Neutrophil (primary cell): ENCODE results near the gene ANKRD44.
A peak's percentile ranks its signal among the peaks of the same experiment; 100 is the strongest.

ENCODE experiments used
- H3K27ac ChIP-seq: fragments of 200-600 bp; sonication (generic); 2 replicates; pipeline ENCODE4 v1.5.1; 2016; ENCODE audit warnings: mild to moderate bottlenecking, moderate library complexity
- H3K27me3 ChIP-seq: fragments of 200-600 bp; sonication (generic); 2 replicates; pipeline ENCODE4 v1.6.0; 2016; ENCODE audit warnings: mild to moderate bottlenecking
- H3K36me3 ChIP-seq: fragments of 200-600 bp; sonication (generic); 2 replicates; pipeline ENCODE4 v1.5.1; 2017
- H3K4me1 ChIP-seq, 2 experiments: fragments of 200-600 bp in 1 of 2; sonication (generic) in 1 of 2; 1 replicate in 1 of 2; 2 replicates in 1 of 2; pipeline versions ENCODE4 v1.5.1 to v1.6.1; 2013 to 2016; ENCODE audit warnings: low read depth in 1 of 2, low read length in 1 of 2, mild to moderate bottlenecking in 1 of 2, moderate library complexity in 1 of 2; ENCODE audit not compliant: control insufficient read depth in 1 of 2, insufficient read depth in 1 of 2
- H3K4me3 ChIP-seq, 2 experiments: fragments of 200-600 bp in 1 of 2; sonication (generic) in 1 of 2; 1 replicate in 1 of 2; 2 replicates in 1 of 2; pipeline ENCODE4 v1.5.1; 2013 to 2016; ENCODE audit warnings: low read depth in 1 of 2, low read length in 1 of 2, mild to moderate bottlenecking in 1 of 2, moderate library complexity in 1 of 2
- H3K9me3 ChIP-seq: fragments of 200-600 bp; sonication (generic); 2 replicates; pipeline ENCODE4 v1.5.1; 2016
- TF ChIP-seq, protein P1 (sequence below): fragments of 200-600 bp; sonication (generic); IDR thresholded peaks from 2 replicates; pipeline ENCODE4 v1.5.1; 2016; ENCODE audit warnings: antibody characterized with exemption

The ANKRD44 gene

DNA sequence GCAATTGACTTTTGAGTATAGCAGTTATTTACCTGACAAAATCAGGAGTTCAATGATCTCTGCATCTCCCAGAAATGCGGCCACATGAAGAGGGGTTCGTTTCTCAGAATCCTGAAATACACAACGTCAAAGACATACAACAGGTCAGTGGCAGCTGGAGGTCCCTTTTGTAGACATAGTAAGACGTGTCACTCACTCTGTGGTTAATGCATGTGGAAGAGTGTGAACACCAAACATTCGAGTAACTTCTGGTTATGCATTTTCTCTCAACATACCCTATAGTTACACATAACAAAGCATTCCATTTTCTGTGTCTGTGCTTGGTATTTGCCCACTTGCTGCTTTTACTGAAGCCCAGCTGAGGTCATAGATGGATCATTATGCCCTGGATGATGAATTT, 163.6 kb downstream of the ANKRD44 start:
- H3K36me3 ChIP-seq = peaks cover 10% of the 10 kb centered on the region
- TF ChIP-seq, protein P1, sequence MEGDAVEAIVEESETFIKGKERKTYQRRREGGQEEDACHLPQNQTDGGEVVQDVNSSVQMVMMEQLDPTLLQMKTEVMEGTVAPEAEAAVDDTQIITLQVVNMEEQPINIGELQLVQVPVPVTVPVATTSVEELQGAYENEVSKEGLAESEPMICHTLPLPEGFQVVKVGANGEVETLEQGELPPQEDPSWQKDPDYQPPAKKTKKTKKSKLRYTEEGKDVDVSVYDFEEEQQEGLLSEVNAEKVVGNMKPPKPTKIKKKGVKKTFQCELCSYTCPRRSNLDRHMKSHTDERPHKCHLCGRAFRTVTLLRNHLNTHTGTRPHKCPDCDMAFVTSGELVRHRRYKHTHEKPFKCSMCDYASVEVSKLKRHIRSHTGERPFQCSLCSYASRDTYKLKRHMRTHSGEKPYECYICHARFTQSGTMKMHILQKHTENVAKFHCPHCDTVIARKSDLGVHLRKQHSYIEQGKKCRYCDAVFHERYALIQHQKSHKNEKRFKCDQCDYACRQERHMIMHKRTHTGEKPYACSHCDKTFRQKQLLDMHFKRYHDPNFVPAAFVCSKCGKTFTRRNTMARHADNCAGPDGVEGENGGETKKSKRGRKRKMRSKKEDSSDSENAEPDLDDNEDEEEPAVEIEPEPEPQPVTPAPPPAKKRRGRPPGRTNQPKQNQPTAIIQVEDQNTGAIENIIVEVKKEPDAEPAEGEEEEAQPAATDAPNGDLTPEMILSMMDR = no peak
- H3K4me1 ChIP-seq = peaks cover 60 to 69% of the 10 kb centered on the region in 2 experiments
- H3K9me3 ChIP-seq = no peaks in the 10 kb centered on the region
- peak overlapping the region; percentile 76 for H3K27ac ChIP-seq
- no peaks in the 10 kb centered on the region for H3K27me3 ChIP-seq
- no peak overlapping the region for H3K4me3 ChIP-seq

- peak overlapping the region in 1 of 2 experiments; percentile 16 for H3K4me3 ChIP-seq
- peaks cover 10% of the 10 kb centered on the region for H3K36me3 ChIP-seq
- H3K27ac ChIP-seq = peak overlapping the region; percentile 76
- TF ChIP-seq, protein P1 = no peak
- H3K27me3 ChIP-seq = no peaks in the 10 kb centered on the region
- H3K9me3 ChIP-seq = no peaks in the 10 kb centered on the region
- H3K4me1 ChIP-seq = peaks cover 57 to 69% of the 10 kb centered on the region in 2 experiments
Measured at GRCh38 chr2:197145471-197146056, 165.0 kb downstream of the ANKRD44 start.

DNA sequence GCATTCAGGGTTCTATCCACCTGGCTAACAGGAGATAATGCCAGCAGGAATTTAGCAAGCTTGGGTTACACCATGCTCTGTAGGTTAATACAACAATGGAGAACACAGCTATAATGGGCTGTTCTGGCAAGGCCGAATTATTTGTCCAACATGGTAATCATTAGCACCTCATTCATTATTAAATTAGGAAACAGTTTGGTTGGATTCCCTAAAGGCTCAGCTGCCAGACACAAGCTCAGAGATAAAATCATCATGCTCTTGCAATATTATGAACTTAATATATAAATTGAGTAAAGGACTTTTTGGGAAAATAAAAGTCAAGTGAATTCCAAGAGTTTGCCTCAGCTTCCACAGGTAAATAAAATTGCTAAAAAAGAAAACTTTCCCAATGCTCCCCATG, 166.4 kb downstream of the ANKRD44 start:
- no peaks in the 10 kb centered on the region for H3K27me3 ChIP-seq
- peaks cover 55 to 68% of the 10 kb centered on the region in 2 experiments for H3K4me1 ChIP-seq
- no peaks in the 10 kb centered on the region for H3K9me3 ChIP-seq
- H3K36me3 ChIP-seq = peaks cover 10% of the 10 kb centered on the region
- TF ChIP-seq, protein P1 = no peak
- no peak overlapping the region for H3K4me3 ChIP-seq
- H3K27ac ChIP-seq = peak overlapping the region; percentile 76

DNA sequence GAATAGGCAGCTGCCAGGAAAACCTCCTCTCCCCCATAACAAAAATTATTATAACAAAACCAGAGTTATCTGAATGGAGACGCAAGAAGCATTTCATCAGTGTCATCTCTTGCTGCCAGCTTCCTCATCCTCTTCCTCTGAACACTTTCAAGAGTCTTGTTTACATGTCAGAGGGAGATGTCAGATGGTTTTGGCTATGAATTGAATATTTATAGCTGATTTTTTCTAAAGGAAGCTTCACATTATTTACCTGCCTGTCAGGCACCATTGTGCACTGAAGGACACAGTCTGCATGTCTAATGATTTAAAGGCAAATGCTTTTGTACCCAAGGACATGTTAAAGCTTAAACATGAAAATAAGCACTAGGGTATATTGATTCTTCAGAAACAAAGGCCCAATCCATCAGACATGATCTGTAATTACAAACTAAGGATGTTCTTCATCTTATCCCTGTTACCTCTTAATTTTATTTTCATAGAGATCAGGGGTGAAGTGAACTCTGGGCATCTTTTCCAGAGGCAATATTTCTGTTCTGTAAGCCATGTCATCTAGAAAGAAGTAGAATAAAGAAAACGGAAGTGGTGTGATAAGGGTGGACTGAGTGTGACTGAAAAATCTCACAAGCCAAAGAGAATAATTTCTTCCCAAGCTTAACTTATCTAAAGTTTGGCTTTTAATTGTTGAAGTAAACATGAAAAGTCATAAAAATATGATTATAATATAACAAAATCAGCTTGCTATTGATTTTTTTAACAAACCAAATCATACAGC, 168.7 kb downstream of the ANKRD44 start:
- Histone ChIP-seq H3K4me1 (peaks cover 72 to 85% of the 10 kb centered on the region in 2 experiments), H3K27me3 (no peaks in the 10 kb centered on the region), H3K27ac (peak overlapping the region; percentile 86), H3K36me3 (peaks cover 8% of the 10 kb centered on the region), H3K4me3 (peak overlapping the region in 1 of 2 experiments; percentile 19), H3K9me3 (no peaks in the 10 kb centered on the region)
- TF ChIP-seq, protein P1 = no peak

DNA sequence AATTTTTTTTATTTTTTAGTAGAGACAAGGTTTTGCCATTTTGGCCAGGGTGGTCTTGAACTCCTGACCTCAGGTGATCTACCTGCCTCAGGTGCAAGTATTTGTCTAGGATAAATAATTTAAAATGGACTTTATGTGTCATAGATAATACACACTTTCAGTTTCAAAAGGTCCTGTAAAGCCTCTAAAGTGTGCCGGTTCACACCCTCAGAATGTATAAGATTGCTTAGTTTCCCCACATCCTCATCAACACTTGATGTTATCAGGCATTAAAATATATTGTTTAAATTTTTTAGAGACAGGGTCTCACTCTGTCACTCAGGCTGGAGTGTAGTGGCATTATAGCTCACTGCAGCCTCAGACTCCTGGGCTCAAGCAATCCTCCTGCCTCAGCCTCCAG, 170.5 kb downstream of the ANKRD44 start:
- TF ChIP-seq, protein P1 = no peak
- Histone ChIP-seq H3K4me1 (peaks cover 54 to 69% of the 10 kb centered on the region in 2 experiments), H3K4me3 (no peak overlapping the region), H3K36me3 (peaks cover 12% of the 10 kb centered on the region), H3K27me3 (no peaks in the 10 kb centered on the region), H3K9me3 (no peaks in the 10 kb centered on the region), H3K27ac (peak overlapping the region; percentile 86)
